ENCODE results near the gene ENSA.
"Not testable (repeated sequence)": the region's sequence is repeated elsewhere in the genome, so short reads cannot be mapped to it uniquely, and the experiment has no call there.

GRCh38 chr1:150641126-150641815, 11.9 kb upstream of the ENSA start:
- not testable (repeated sequence) for TF ChIP-seq POLR2A (IDR thresholded peaks at IDR 0.05; ENCODE audit: low read depth, low read length); CTCF (conservative IDR thresholded peaks at IDR 0.05; ENCODE audit: low read depth, low read length); RFX5 (IDR thresholded peaks at IDR 0.05; ENCODE audit: low read depth, low read length); MXI1 (IDR thresholded peaks at IDR 0.05; ENCODE audit: borderline replicate concordance, low read depth, low read length); RCOR1 (IDR thresholded peaks at IDR 0.05; ENCODE audit: insufficient replicate concordance, low read length)
